OCI-LY3 (cell line): Measurements from ENCODE around the gene TSNAX.

Experiments
- H2AFZ ChIP-seq: fragments of 200-600, 300-600 bp; shearing (Covaris generic); 2 replicates; pipeline ENCODE4 v1.6.0; 2014; ENCODE audit warnings: antibody characterized with exemption, low read depth, low read length
- H3K27ac ChIP-seq: fragments of 200-600, 300-600 bp; sonication (generic); 2 replicates; pipeline ENCODE4 v1.5.1; 2014; ENCODE audit warnings: mild to moderate bottlenecking, low read length, moderate library complexity, mixed read lengths
- H3K27me3 ChIP-seq: fragments of 200-600, 300-600 bp; sonication (generic); 2 replicates; pipeline ENCODE4 v1.6.1; 2014; ENCODE audit warnings: low read depth, low read length, mixed read lengths
- H3K36me3 ChIP-seq: fragments of 200-600, 300-600 bp; sonication (generic); replicated peaks from 2 replicates; pipeline ENCODE3; 2014; ENCODE audit warnings: low read depth, low read length, mixed read lengths
- H3K4me1 ChIP-seq: fragments of 300-600, 200-600 bp; sonication (generic); 2 replicates; pipeline ENCODE4 v1.6.1; 2014; ENCODE audit warnings: low read length, mixed read lengths
- H3K4me2 ChIP-seq: fragments of 200-600, 300-600 bp; sonication (generic); 2 replicates; pipeline ENCODE4 v1.6.1; 2014; ENCODE audit warnings: low read length, mixed read lengths
- H3K4me3 ChIP-seq: fragments of 300-600, 200-600 bp; sonication (generic); 2 replicates; pipeline ENCODE4 v1.5.1; 2014; ENCODE audit warnings: antibody characterized with exemption, mild to moderate bottlenecking, low read length, moderate library complexity
- H3K79me2 ChIP-seq: fragments of 300-600, 200-600 bp; shearing (Covaris generic); 2 replicates; pipeline ENCODE4 v1.6.1; 2014; ENCODE audit warnings: mild to moderate bottlenecking, low read length, mixed read lengths
- H3K9ac ChIP-seq: fragments of 300-600, 200-600 bp; shearing (Covaris generic); 2 replicates; pipeline ENCODE4 v1.6.0; 2014; ENCODE audit warnings: mild to moderate bottlenecking, low read length, moderate library complexity
- H3K9me3 ChIP-seq: fragments of 200-600, 300-600 bp; shearing (Covaris generic); 2 replicates; pipeline ENCODE4 v1.6.1; 2014; ENCODE audit warnings: low read length, mixed read lengths; ENCODE audit not compliant: insufficient read depth
- H4K20me1 ChIP-seq: fragments of 200-600, 300-600 bp; sonication (generic); 2 replicates; pipeline ENCODE4 v1.6.1; 2016; ENCODE audit warnings: low read length, mixed read lengths; ENCODE audit not compliant: insufficient read depth
- CTCF ChIP-seq: fragments of 200-600, 300-600 bp; sonication (generic); IDR thresholded peaks from 2 replicates; pipeline ENCODE4 v1.5.1; 2014; ENCODE audit warnings: antibody characterized with exemption, low read length, low read depth
- EZH2phosphoT487 ChIP-seq: fragments of 200-600 bp; shearing (Covaris generic); IDR thresholded peaks from 2 replicates; pipeline ENCODE4 v1.6.1; 2018; ENCODE audit warnings: antibody characterized with exemption, mixed run types, low read depth

The TSNAX gene

GRCh38 chr1:231522038-231522437 is 6.4 kb upstream of the TSNAX start:
- Histone ChIP-seq H2AFZ (no peak overlapping the region), H4K20me1 (no peaks in the 10 kb centered on the region), H3K9ac (no peak overlapping the region), H3K9me3 (no peaks in the 10 kb centered on the region), H3K27me3 (no peaks in the 10 kb centered on the region), H3K27ac (no peak overlapping the region), H3K4me3 (no peak overlapping the region), H3K4me2 (no peak overlapping the region), H3K36me3 (no peaks in the 10 kb centered on the region), H3K79me2 (no peaks in the 10 kb centered on the region), H3K4me1 (peaks cover 13% of the 10 kb centered on the region)
- TF ChIP-seq CTCF (no peak), EZH2phosphoT487 (no peak)

GRCh38 chr1:231522931-231523642 is 5.4 kb upstream of the TSNAX start:
- H2AFZ ChIP-seq, result no peak overlapping the region
- H4K20me1 ChIP-seq, result no peaks in the 10 kb centered on the region
- no peaks in the 10 kb centered on the region for H3K27me3 ChIP-seq
- H3K79me2 ChIP-seq, result no peaks in the 10 kb centered on the region
- no peak for TF ChIP-seq CTCF
- TF ChIP-seq EZH2phosphoT487, result no peak
- no peak overlapping the region for H3K9ac ChIP-seq
- no peak overlapping the region for H3K4me3 ChIP-seq
- no peaks in the 10 kb centered on the region for H3K9me3 ChIP-seq
- no peaks in the 10 kb centered on the region for H3K36me3 ChIP-seq
- H3K27ac ChIP-seq, result no peak overlapping the region
- H3K4me2 ChIP-seq, result no peak overlapping the region
- peaks cover 15% of the 10 kb centered on the region for H3K4me1 ChIP-seq

DNA sequence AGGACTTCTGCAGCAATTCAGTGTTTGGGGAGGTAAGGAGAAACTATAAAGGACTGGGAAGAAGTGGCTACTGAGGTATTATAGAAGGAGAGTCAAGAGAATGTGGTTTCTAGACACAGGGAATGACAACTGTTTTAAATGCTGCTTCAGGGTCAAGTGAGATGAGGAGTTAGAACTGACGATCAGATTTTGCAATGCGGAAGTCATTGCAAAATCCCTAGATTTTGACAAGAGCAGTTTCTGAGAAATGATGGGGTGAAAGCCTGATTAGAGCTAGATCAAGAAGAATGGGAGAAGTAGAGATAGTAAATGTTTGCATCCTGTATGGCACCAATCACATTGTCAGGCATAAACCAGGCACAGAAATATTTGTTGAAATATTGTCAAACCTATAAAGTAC is 4.7 kb upstream of the TSNAX start:
- TF ChIP-seq CTCF (no peak), EZH2phosphoT487 (no peak)
- Histone ChIP-seq H3K4me3 (no peak overlapping the region), H3K27ac (no peak overlapping the region), H3K4me2 (no peak overlapping the region), H3K79me2 (peaks cover 3% of the 10 kb centered on the region), H3K27me3 (no peaks in the 10 kb centered on the region), H3K36me3 (no peaks in the 10 kb centered on the region), H3K9ac (no peak overlapping the region), H2AFZ (no peak overlapping the region), H4K20me1 (no peaks in the 10 kb centered on the region), H3K4me1 (peaks cover 15% of the 10 kb centered on the region), H3K9me3 (no peaks in the 10 kb centered on the region)

- TF ChIP-seq CTCF (no peak), EZH2phosphoT487 (no peak)
- Histone ChIP-seq H3K9ac (no peak overlapping the region), H2AFZ (no peak overlapping the region), H3K4me1 (peaks cover 24% of the 10 kb centered on the region), H3K27ac (no peak overlapping the region), H3K9me3 (no peaks in the 10 kb centered on the region), H4K20me1 (no peaks in the 10 kb centered on the region), H3K4me3 (no peak overlapping the region), H3K36me3 (peaks cover 6% of the 10 kb centered on the region), H3K27me3 (no peaks in the 10 kb centered on the region), H3K4me2 (no peak overlapping the region), H3K79me2 (peaks cover 31% of the 10 kb centered on the region)
These were observed 1.9 kb upstream of the TSNAX start for GRCh38 chr1:231526536-231526935.
